H9 (cell line): ENCODE results near the gene SLC12A6. TPM values are rescaled to one million over a fixed set of nuclear protein-coding genes. Genes with fewer than 3 reads are reported as not detected.

Experiments
- DNase-seq: peaks from one replicate; pipeline ENCODE4 v3.0.0-alpha.2; 2017
- H2AFZ ChIP-seq: one replicate; pipeline ENCODE4 v1.6.1; 2013; ENCODE audit warnings: mild to moderate bottlenecking, low read length, control low read depth, moderate library complexity
- H2AK5ac ChIP-seq: 2 replicates; pipeline ENCODE4 v1.6.1; 2013; ENCODE audit warnings: low read length, control low read depth, mixed read lengths; ENCODE audit not compliant: insufficient read length
- H2BK120ac ChIP-seq: one replicate; pipeline ENCODE4 v1.6.1; 2013; ENCODE audit warnings: low read depth, mild to moderate bottlenecking, low read length, control low read depth, inconsistent platforms; ENCODE audit not compliant: poor library complexity, severe bottlenecking
- H2BK12ac ChIP-seq: 2 replicates; pipeline ENCODE4 v1.6.1; 2013; ENCODE audit warnings: low read length, control low read depth, mixed read lengths, low read depth; ENCODE audit not compliant: insufficient read length
- H2BK15ac ChIP-seq: 2 replicates; pipeline ENCODE4 v1.6.1; 2013; ENCODE audit warnings: low read depth, low read length, control low read depth
- H2BK20ac ChIP-seq: one replicate; pipeline ENCODE4 v1.6.1; 2013; ENCODE audit warnings: low read depth, mild to moderate bottlenecking, low read length, control low read depth, inconsistent platforms; ENCODE audit not compliant: poor library complexity, severe bottlenecking
- H2BK5ac ChIP-seq: 2 replicates; pipeline ENCODE4 v1.6.1; 2013; ENCODE audit warnings: low read length, control low read depth, mixed read lengths; ENCODE audit not compliant: insufficient read length
- H3K14ac ChIP-seq: 2 replicates; pipeline ENCODE4 v1.6.1; 2013; ENCODE audit warnings: low read length, control low read depth; ENCODE audit not compliant: insufficient read depth
- H3K18ac ChIP-seq: 2 replicates; pipeline ENCODE4 v1.6.1; 2013; ENCODE audit warnings: low read depth, mild to moderate bottlenecking, mixed read lengths, low read length, control low read depth; ENCODE audit not compliant: insufficient read length
- H3K23ac ChIP-seq: 2 replicates; pipeline ENCODE4 v1.6.1; 2013; ENCODE audit warnings: low read length, control low read depth, mixed read lengths, low read depth; ENCODE audit not compliant: insufficient read length
- H3K23me2 ChIP-seq: 2 replicates; pipeline ENCODE4 v1.6.1; 2013; ENCODE audit warnings: low read depth, mild to moderate bottlenecking, mixed read lengths, low read length, control low read depth; ENCODE audit not compliant: insufficient read length, poor library complexity, severe bottlenecking
- H3K27ac ChIP-seq: 2 replicates; pipeline ENCODE4 v1.5.1; 2013; ENCODE audit warnings: low read length, control low read depth, mixed read lengths, low read depth; ENCODE audit not compliant: insufficient read length
- H3K27me3 ChIP-seq: 2 replicates; pipeline ENCODE4 v1.6.1; 2013; ENCODE audit warnings: low read length, control low read depth, inconsistent platforms; ENCODE audit not compliant: insufficient read depth
- H3K4ac ChIP-seq: 2 replicates; pipeline ENCODE4 v1.6.1; 2013; ENCODE audit warnings: low read depth, mild to moderate bottlenecking, control low read depth, inconsistent platforms, low read length, moderate library complexity
- H3K4me1 ChIP-seq: 2 replicates; pipeline ENCODE4 v1.6.1; 2013; ENCODE audit warnings: low read length, control low read depth, inconsistent platforms; ENCODE audit not compliant: insufficient read depth
- H3K4me2 ChIP-seq: 2 replicates; pipeline ENCODE4 v1.6.1; 2013; ENCODE audit warnings: low read length, control low read depth, mixed read lengths; ENCODE audit not compliant: insufficient read length, insufficient read depth
- H3K56ac ChIP-seq: 2 replicates; pipeline ENCODE4 v1.6.1; 2013; ENCODE audit warnings: low read depth, mild to moderate bottlenecking, mixed read lengths, low read length, control low read depth; ENCODE audit not compliant: insufficient read length
- H3K79me1 ChIP-seq: 2 replicates; pipeline ENCODE4 v1.6.1; 2013; ENCODE audit warnings: low read depth, mild to moderate bottlenecking, moderate library complexity, low read length, control low read depth, inconsistent platforms; ENCODE audit not compliant: insufficient read depth, poor library complexity, severe bottlenecking
- H3K79me2 ChIP-seq: 2 replicates; pipeline ENCODE4 v1.6.1; 2013; ENCODE audit warnings: low read length, control low read depth, inconsistent platforms; ENCODE audit not compliant: insufficient read depth
- H3K9ac ChIP-seq: 2 replicates; pipeline ENCODE4 v1.6.1; 2013; ENCODE audit warnings: low read length, control low read depth, mixed read lengths; ENCODE audit not compliant: insufficient read length; ENCODE audit errors: extremely low read depth
- H3K9me3 ChIP-seq: one replicate; pipeline ENCODE4 v1.6.1; 2013; ENCODE audit warnings: low read depth, low read length, inconsistent platforms; ENCODE audit not compliant: control insufficient read depth
- H3T11ph ChIP-seq: one replicate; pipeline ENCODE4 v1.6.1; 2013; ENCODE audit warnings: mild to moderate bottlenecking, low read length, control low read depth, inconsistent platforms
- H4K20me1 ChIP-seq: one replicate; pipeline ENCODE4 v1.6.1; 2013; ENCODE audit not compliant: control insufficient read depth, insufficient read length, insufficient read depth
- H4K5ac ChIP-seq: 2 replicates; pipeline ENCODE4 v1.6.1; 2013; ENCODE audit warnings: low read depth, mild to moderate bottlenecking, mixed read lengths, low read length, control low read depth; ENCODE audit not compliant: insufficient read length
- H4K8ac ChIP-seq: replicated peaks from 2 replicates; pipeline ENCODE4 v1.6.1; 2013; ENCODE audit warnings: low read length, control low read depth, mixed read lengths, low read depth; ENCODE audit not compliant: insufficient read length
- H4K91ac ChIP-seq: 2 replicates; pipeline ENCODE4 v1.6.1; 2013; ENCODE audit warnings: low read depth, mild to moderate bottlenecking, moderate library complexity, mixed read lengths, low read length, control low read depth; ENCODE audit not compliant: insufficient read length
- H3K27ac Mint-ChIP-seq, 3 experiments: 2 replicates in 2 of 3; 3 replicates in 1 of 3; pipeline ENCODE4 v1.8.0; 2020 to 2021; ENCODE audit warnings: mixed read lengths in 3 of 3, mild to moderate bottlenecking in 1 of 3, moderate library complexity in 1 of 3
- H3K27me3 Mint-ChIP-seq: 2 replicates; pipeline ENCODE4 v1.8.0; 2021; ENCODE audit warnings: low read depth, mild to moderate bottlenecking, moderate library complexity, mixed read lengths
- H3K36me3 Mint-ChIP-seq, 3 experiments: 2 replicates in 2 of 3; 3 replicates in 1 of 3; pipeline ENCODE4 v1.8.0; 2020 to 2021; ENCODE audit warnings: low read depth in 3 of 3, mixed read lengths in 3 of 3; ENCODE audit not compliant: insufficient read depth in 1 of 3
- H3K4me1 Mint-ChIP-seq, 2 experiments: 2 replicates each; pipeline ENCODE4 v1.8.0; 2020; ENCODE audit warnings: mixed read lengths in 2 of 2
- H3K4me3 Mint-ChIP-seq, 2 experiments: 2 replicates in 1 of 2; 3 replicates in 1 of 2; pipeline ENCODE4 v1.8.0; 2020 to 2021; ENCODE audit warnings: mild to moderate bottlenecking in 2 of 2, mixed read lengths in 2 of 2, moderate library complexity in 1 of 2
- H3K9me3 Mint-ChIP-seq, 2 experiments: 2 replicates in 1 of 2; 3 replicates in 1 of 2; pipeline ENCODE4 v1.8.0; 2020; ENCODE audit warnings: mild to moderate bottlenecking in 2 of 2, mixed read lengths in 2 of 2, moderate library complexity in 1 of 2
- CTCF ChIP-seq: fragments of 200-600 bp; sonication (generic); conservative IDR thresholded peaks from 3 replicates; pipeline ENCODE4 v1.8.0; 2021; ENCODE audit warnings: antibody characterized with exemption, mild to moderate bottlenecking
- WGBS: extraction: QIAGEN DNeasy Blood & Tissue Kit; methylation state at CpG from one replicate; pipeline ENCODE4 v1.1.7; 2013; ENCODE audit warnings: missing lambda C conversion rate, low lambda C conversion rate, mixed read lengths; ENCODE audit not compliant: insufficient read length; ENCODE audit errors: extremely low coverage; 5-methylcytosine and 5-hydroxymethylcytosine counted together
- total RNA-seq: library from RNA; stranded (reverse); gene quantifications from 2 replicates; pipeline ENCODE4 v1.2.1, GENCODE V29; 2021

The SLC12A6 gene
- total RNA-seq, 1 experiment from 2014 or later = 11.1 TPM

DNA sequence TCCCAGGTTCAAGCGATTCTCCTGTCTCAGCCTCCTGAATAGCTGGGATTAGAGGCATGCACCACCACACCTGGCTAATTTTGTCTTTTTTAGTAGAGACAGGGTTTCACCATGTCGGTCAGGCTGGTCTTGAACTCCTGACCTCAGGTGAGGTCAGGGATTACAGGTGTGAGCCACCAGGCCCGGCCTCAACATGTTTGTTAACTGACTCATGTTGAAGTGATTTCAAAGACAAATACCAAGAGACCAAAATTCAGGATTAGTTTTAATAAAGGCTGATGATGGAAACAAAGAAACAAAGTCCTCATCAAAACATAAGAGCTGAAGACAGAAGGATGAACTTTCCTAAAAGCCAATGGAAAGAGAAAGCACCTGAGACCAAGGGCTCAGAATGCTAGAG, 36.5 kb downstream of the SLC12A6 start:
- Histone ChIP-seq H2BK12ac (no peak overlapping the region), H2AFZ (no peak overlapping the region), H2BK15ac (no peak overlapping the region), H3K4me1 (no peaks in the 10 kb centered on the region), H3K18ac (no peak overlapping the region), H3K79me1 (no peaks in the 10 kb centered on the region), H3K27ac (no peak overlapping the region), H3K14ac (no peak overlapping the region), H3K56ac (no peak overlapping the region), H4K91ac (no peak overlapping the region), H3K9ac (no peak overlapping the region), H3K79me2 (no peaks in the 10 kb centered on the region), H3K23me2 (no peaks in the 10 kb centered on the region), H3K23ac (no peak overlapping the region), H2BK120ac (no peak overlapping the region), H3K27me3 (no peaks in the 10 kb centered on the region), H4K20me1 (no peaks in the 10 kb centered on the region), H3K4ac (no peak overlapping the region), H2BK5ac (no peak overlapping the region), H4K5ac (no peak overlapping the region), H2BK20ac (no peak overlapping the region), H2AK5ac (no peak overlapping the region), H3K4me2 (no peak overlapping the region), H3T11ph (no peak overlapping the region), H4K8ac (no peak overlapping the region), H3K9me3 (no peaks in the 10 kb centered on the region)
- Mint-ChIP-seq H3K4me1 (no peaks in the 10 kb centered on the region; a peak in 1 of 4 replicates), H3K27me3 (no peaks in the 10 kb centered on the region), H3K9me3 (peaks cover 0 to 2% of the 10 kb centered on the region in 2 experiments; a peak in 1 of 5 replicates), H3K4me3 (no peak overlapping the region), H3K36me3 (0 out of 7 replicates have a peak, but pooled peaks cover 0 to 1% (median 0%) of the 10 kb centered on the region in 3 experiments), H3K27ac (no peak overlapping the region)
- WGBS = no CpG with 5 or more reads among the region's 3 CpGs
- no peak for TF ChIP-seq CTCF
- DNase-seq = no peak
